GM21723 (cell line): ENCODE results near the gene TRIM4.
"Not testable (repeated sequence)": the region's sequence is repeated elsewhere in the genome, so short reads cannot be mapped to it uniquely, and the experiment has no call there.

Source experiments
- ATAC-seq: cut with Tn5 transposase; IDR thresholded peaks from one replicate; pipeline ENCODE4 v1.9.1; 2021; ENCODE audit warnings: mild to moderate bottlenecking, moderate library complexity; ENCODE audit not compliant: unreplicated experiment

TRIM4 gene

GRCh38 chr7:99920149-99920548 is 819 bp upstream of the TRIM4 start:
- no peak for ATAC-seq

- no peak for ATAC-seq
Measured at GRCh38 chr7:99919814-99920112, 433 bp upstream of the TRIM4 start.

- ATAC-seq = no peak
Measured at GRCh38 chr7:99910976-99911375, 8.4 kb downstream of the TRIM4 start.

GRCh38 chr7:99901581-99901980 is 17.7 kb downstream of the TRIM4 start:
- ATAC-seq = no peak

- no peak for ATAC-seq
Measured at GRCh38 chr7:99899830-99900519, 19.4 kb downstream of the TRIM4 start.

- ATAC-seq = no peak
Measured at GRCh38 chr7:99898836-99899235, 20.5 kb downstream of the TRIM4 start.

GRCh38 chr7:99898023-99898357 is 21.3 kb downstream of the TRIM4 start:
- ATAC-seq = no peak

- no peak for ATAC-seq
Measured at GRCh38 chr7:99897322-99898022, 21.9 kb downstream of the TRIM4 start.

GRCh38 chr7:99894738-99895137 is 24.6 kb downstream of the TRIM4 start:
- ATAC-seq = no peak

GRCh38 chr7:99893280-99893679 is 26.1 kb downstream of the TRIM4 start:
- no peak for ATAC-seq

- not testable (repeated sequence) for ATAC-seq
Measured at GRCh38 chr7:99890348-99890747, 29.0 kb downstream of the TRIM4 start.

GRCh38 chr7:99888366-99888765 is 31.0 kb downstream of the TRIM4 start:
- not testable (repeated sequence) for ATAC-seq

- no peak for ATAC-seq
Measured at GRCh38 chr7:99881370-99881769, 38.0 kb downstream of the TRIM4 start.

- no peak for ATAC-seq
Measured at GRCh38 chr7:99876933-99877332, 42.4 kb downstream of the TRIM4 start, which contains the start of gene OR2AE1. Gene OR2AE1, minus strand, starts transcription at chr7:99877033. Its CDS starts 0 bp downstream, at chr7:99877033.

- ATAC-seq = no peak
Measured at GRCh38 chr7:99876491-99876890, 42.8 kb downstream of the TRIM4 start.

GRCh38 chr7:99868246-99868645 is 51.1 kb downstream of the TRIM4 start:
- no peak for ATAC-seq

GRCh38 chr7:99867477-99867876 is 51.9 kb downstream of the TRIM4 start:
- not testable (repeated sequence) for ATAC-seq

GRCh38 chr7:99863847-99864440 is 55.4 kb downstream of the TRIM4 start:
- no peak for ATAC-seq

- ATAC-seq = no peak
Measured at GRCh38 chr7:99860281-99861127, 58.8 kb downstream of the TRIM4 start.

- ATAC-seq = no peak
Measured at GRCh38 chr7:99855236-99855635, 64.1 kb downstream of the TRIM4 start.

- no peak for ATAC-seq
Measured at GRCh38 chr7:99848420-99849216, 70.7 kb downstream of the TRIM4 start.
